HAP-1 (cell line): ENCODE results near the gene SLFN12L.

Experiments used
- DNase-seq, 2 experiments: peaks; one replicate each; pipeline ENCODE4 v3.0.0-alpha.2; 2016 to 2020; ENCODE audit warnings: low spot score in 2 of 2
- H3K27me3 ChIP-seq: fragments of 250-450 bp; sonication (Bioruptor Pico); 2 replicates; pipeline ENCODE4 v1.5.1; 2020; ENCODE audit warnings: low read depth, mild to moderate bottlenecking, moderate library complexity
- H3K36me3 ChIP-seq: fragments of 250-450 bp; sonication (Bioruptor Pico); replicated peaks from 2 replicates; pipeline ENCODE4 v1.5.1; 2020; ENCODE audit warnings: mild to moderate bottlenecking
- H3K4me1 ChIP-seq: fragments of 250-450 bp; sonication (Bioruptor Pico); 2 replicates; pipeline ENCODE4 v1.5.1; 2020; ENCODE audit warnings: mild to moderate bottlenecking
- H3K4me3 ChIP-seq: fragments of 250-450 bp; sonication (Bioruptor Pico); 2 replicates; pipeline ENCODE4 v1.5.1; 2020; ENCODE audit warnings: mild to moderate bottlenecking, moderate library complexity
- H3K9me3 ChIP-seq: fragments of 250-450 bp; sonication (Bioruptor Pico); 2 replicates; pipeline ENCODE4 v1.5.1; 2020; ENCODE audit warnings: mild to moderate bottlenecking, moderate library complexity
- in situ Hi-C: fragments of 300-500 bp; cut with MboI; formaldehyde crosslinking; loops from 3 replicates; pipeline ENCODE4 v1.14.3; 2020; ENCODE audit warnings: low sequenced_read_pairs, inconsistent platforms, mixed read lengths

The SLFN12L gene

GRCh38 chr17:35557353-35557752 is 19.9 kb upstream of the SLFN12L start:
- no peaks in the 10 kb centered on the region for H3K4me1 ChIP-seq
- in situ Hi-C loops: no loop called here
- no peak overlapping the region for H3K4me3 ChIP-seq
- no peak for DNase-seq
- no peaks in the 10 kb centered on the region for H3K9me3 ChIP-seq
- peaks cover 4% of the 10 kb centered on the region for H3K27me3 ChIP-seq
- H3K36me3 ChIP-seq: no peaks in the 10 kb centered on the region

- Histone ChIP-seq H3K4me3 (no peak overlapping the region), H3K36me3 (no peaks in the 10 kb centered on the region), H3K4me1 (no peaks in the 10 kb centered on the region), H3K27me3 (peaks cover 4% of the 10 kb centered on the region), H3K9me3 (no peaks in the 10 kb centered on the region)
- no peak for DNase-seq
- in situ Hi-C loops: no loop called here
Measured at GRCh38 chr17:35555691-35556090, 18.2 kb upstream of the SLFN12L start.

GRCh38 chr17:35554668-35555067 is 17.2 kb upstream of the SLFN12L start:
- no peak for DNase-seq
- H3K4me3 ChIP-seq: no peak overlapping the region
- in situ Hi-C loops: no loop called here
- H3K9me3 ChIP-seq: no peaks in the 10 kb centered on the region
- peaks cover 6% of the 10 kb centered on the region for H3K27me3 ChIP-seq
- no peaks in the 10 kb centered on the region for H3K36me3 ChIP-seq
- H3K4me1 ChIP-seq: no peaks in the 10 kb centered on the region

DNA sequence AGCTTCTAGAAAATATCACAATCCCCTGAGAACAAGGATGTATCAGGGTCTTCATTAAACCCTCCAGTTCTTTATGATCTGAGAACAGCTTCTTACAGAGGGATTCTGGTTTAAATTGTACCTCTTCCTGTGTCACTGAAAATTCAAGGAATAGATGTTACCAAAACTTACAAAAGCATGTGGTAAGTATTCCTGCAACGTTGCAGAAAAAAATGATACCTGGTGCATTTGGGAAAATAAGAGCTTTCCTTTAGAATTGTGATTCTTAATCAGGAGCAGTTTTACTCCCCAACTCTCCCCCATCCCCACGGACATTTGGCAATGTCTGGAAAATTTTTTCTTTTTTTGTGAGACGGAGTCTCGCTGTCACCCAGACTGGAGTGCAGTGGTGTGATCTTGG is 15.8 kb upstream of the SLFN12L start:
- H3K4me3 ChIP-seq: no peak overlapping the region
- no peak for DNase-seq
- no peaks in the 10 kb centered on the region for H3K36me3 ChIP-seq
- in situ Hi-C loops: no loop called here
- peaks cover 19% of the 10 kb centered on the region for H3K27me3 ChIP-seq
- H3K4me1 ChIP-seq: no peaks in the 10 kb centered on the region
- no peaks in the 10 kb centered on the region for H3K9me3 ChIP-seq

DNA sequence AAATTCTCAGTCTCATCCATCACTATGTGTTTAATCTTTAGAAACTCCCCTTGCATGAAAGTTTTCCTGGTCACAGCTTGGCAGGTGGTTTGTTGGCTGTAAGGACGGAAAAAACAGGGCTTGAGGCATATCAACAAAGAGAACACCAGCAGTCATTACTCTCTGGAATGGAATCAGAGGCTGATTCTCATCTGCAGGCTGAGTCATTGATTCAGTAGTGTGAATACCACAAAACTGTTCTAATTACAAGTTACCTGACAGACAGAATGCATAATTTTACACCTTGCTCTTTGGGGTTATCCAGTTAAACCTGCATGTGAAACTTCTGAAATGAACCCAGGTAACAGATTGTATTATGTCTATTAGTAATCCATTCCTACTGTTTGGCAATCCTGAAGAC is 11.5 kb upstream of the SLFN12L start:
- no peaks in the 10 kb centered on the region for H3K36me3 ChIP-seq
- H3K27me3 ChIP-seq: peaks cover 39% of the 10 kb centered on the region
- in situ Hi-C loops: loop anchor here (25.0 kb wide), 2 partner anchors 387 to 1137 kb away; no protein-coding TSS in a partner anchor
- no peak overlapping the region for H3K4me3 ChIP-seq
- no peak for DNase-seq
- H3K9me3 ChIP-seq: no peaks in the 10 kb centered on the region
- no peaks in the 10 kb centered on the region for H3K4me1 ChIP-seq

GRCh38 chr17:35548208-35548810 is 10.8 kb upstream of the SLFN12L start:
- Histone ChIP-seq H3K9me3 (no peaks in the 10 kb centered on the region), H3K4me3 (no peak overlapping the region), H3K36me3 (no peaks in the 10 kb centered on the region), H3K4me1 (no peaks in the 10 kb centered on the region), H3K27me3 (peaks cover 39% of the 10 kb centered on the region)
- in situ Hi-C loops: loop anchor here (25.0 kb wide), 2 partner anchors 386 to 1136 kb away; no protein-coding TSS in a partner anchor
- DNase-seq: no peak

GRCh38 chr17:35546487-35546886 is 9.0 kb upstream of the SLFN12L start:
- H3K27me3 ChIP-seq: peaks cover 39% of the 10 kb centered on the region
- H3K36me3 ChIP-seq: no peaks in the 10 kb centered on the region
- no peak overlapping the region for H3K4me3 ChIP-seq
- DNase-seq: no peak
- in situ Hi-C loops: loop anchor here (25.0 kb wide), 2 partner anchors 384 to 1134 kb away; no protein-coding TSS in a partner anchor
- no peaks in the 10 kb centered on the region for H3K9me3 ChIP-seq
- no peaks in the 10 kb centered on the region for H3K4me1 ChIP-seq

- Histone ChIP-seq H3K9me3 (no peaks in the 10 kb centered on the region), H3K27me3 (peaks cover 39% of the 10 kb centered on the region), H3K4me3 (no peak overlapping the region), H3K36me3 (no peaks in the 10 kb centered on the region), H3K4me1 (no peaks in the 10 kb centered on the region; the same call in 1 of the 2 replicates)
- in situ Hi-C loops: loop anchor here (25.0 kb wide), 2 partner anchors 383 to 1133 kb away; no protein-coding TSS in a partner anchor
- no peak for DNase-seq
Measured at GRCh38 chr17:35545150-35545549, 7.7 kb upstream of the SLFN12L start.

DNA sequence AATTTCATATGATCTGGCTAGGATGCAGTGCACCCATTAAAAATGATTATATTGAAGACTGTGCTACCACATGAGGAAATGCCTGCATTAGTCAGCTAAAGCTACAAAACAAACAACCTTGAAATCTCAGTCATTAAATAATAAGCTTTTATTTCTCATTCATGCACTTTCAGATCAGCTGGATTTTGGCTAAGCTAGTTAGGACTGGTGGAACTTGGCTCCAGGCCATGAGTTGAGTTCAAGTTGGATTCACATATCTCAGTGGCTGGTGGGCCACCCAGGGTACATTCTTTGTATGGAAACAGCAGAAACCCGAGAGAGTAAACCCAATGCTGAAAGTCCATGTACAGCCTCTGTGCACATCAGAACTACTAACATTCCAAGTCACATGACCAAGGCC is 6.4 kb upstream of the SLFN12L start:
- no peaks in the 10 kb centered on the region for H3K36me3 ChIP-seq
- H3K4me3 ChIP-seq: no peak overlapping the region
- H3K4me1 ChIP-seq: no peaks in the 10 kb centered on the region; the same call in none of the 2 replicates
- in situ Hi-C loops: loop anchor here (25.0 kb wide), 2 partner anchors 382 to 1132 kb away; no protein-coding TSS in a partner anchor
- DNase-seq: no peak
- H3K27me3 ChIP-seq: peaks cover 29% of the 10 kb centered on the region
- no peaks in the 10 kb centered on the region for H3K9me3 ChIP-seq

GRCh38 chr17:35542990-35543389 is 5.5 kb upstream of the SLFN12L start:
- H3K9me3 ChIP-seq: no peaks in the 10 kb centered on the region
- H3K4me3 ChIP-seq: no peak overlapping the region
- in situ Hi-C loops: loop anchor here (25.0 kb wide), 2 partner anchors 381 to 1131 kb away; no protein-coding TSS in a partner anchor

DNA sequence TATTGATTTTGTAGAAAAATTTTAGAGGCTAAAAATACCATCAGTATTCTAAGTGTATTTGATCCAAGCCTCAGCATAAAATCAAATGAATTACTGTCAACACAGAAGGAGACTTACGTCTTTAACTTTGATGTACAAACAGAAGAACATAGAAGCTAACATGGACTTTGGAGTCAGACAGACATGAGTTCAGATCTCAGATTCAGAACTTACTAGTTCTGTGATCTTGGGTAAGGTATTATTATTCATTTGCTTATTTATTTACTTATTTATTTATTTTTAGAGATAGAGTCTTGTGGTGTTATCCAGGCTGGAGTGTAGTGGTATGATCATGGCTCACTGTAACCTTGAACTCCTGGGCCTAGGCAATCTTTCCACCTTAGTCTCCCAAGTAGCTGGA is 4.0 kb upstream of the SLFN12L start:
- no peak overlapping the region for H3K4me3 ChIP-seq
- H3K27me3 ChIP-seq: peaks cover 11% of the 10 kb centered on the region; the same call in 1 of the 2 replicates
- no peaks in the 10 kb centered on the region for H3K9me3 ChIP-seq
- DNase-seq: no peak
- no peaks in the 10 kb centered on the region; the same call in none of the 2 replicates for H3K4me1 ChIP-seq
- in situ Hi-C loops: loop anchor here (25.0 kb wide), 2 partner anchors 379 to 1129 kb away; no protein-coding TSS in a partner anchor
- H3K36me3 ChIP-seq: no peaks in the 10 kb centered on the region

More at GRCh38 chr17:35542990-35543389, 5.5 kb upstream of the SLFN12L start:
- peaks cover 22% of the 10 kb centered on the region for H3K27me3 ChIP-seq
- no peaks in the 10 kb centered on the region for H3K36me3 ChIP-seq
- DNase-seq: no peak
- no peaks in the 10 kb centered on the region; the same call in none of the 2 replicates for H3K4me1 ChIP-seq

DNA sequence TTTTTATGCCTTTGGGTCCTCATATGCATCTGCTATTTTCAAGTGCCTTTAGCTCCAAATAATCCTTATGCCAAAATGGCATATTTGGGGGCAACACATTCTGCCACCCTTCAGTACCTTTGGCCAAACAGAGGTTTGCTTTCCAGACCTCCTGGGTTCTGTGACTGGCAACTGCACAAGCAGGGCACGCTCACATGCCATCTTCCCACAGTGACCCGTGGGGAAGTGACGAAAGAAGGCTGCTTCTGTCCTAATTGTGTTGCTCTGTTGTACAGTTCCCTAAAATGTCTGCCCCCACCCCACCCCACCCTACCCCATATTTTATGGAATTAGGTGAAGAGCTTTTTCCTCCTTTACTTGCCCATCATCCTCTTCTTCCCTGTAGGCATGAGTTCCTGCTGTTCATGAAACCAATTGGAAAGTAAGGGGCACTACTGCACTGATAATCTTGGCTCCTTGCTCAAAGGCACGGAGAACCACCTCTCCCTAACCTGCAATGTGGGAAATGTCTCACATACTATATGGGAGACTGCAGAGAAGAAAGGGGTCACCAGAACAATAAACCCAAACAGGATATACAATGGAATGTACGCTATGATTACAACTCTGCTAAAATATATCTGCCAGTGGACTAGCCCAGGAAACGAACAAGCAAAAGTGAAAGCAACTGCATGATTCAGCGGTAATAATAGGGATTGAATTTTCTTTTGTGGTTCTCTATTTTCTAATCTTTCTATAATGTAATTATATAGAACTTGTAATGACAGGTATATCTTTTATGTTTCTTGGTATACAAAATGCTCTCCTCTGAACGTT is 3.3 kb upstream of the SLFN12L start:
- H3K4me3 ChIP-seq: no peak overlapping the region

GRCh38 chr17:35539659-35540026 is 2.2 kb upstream of the SLFN12L start:
- no peaks in the 10 kb centered on the region; the same call in none of the 2 replicates for H3K4me1 ChIP-seq
- no peaks in the 10 kb centered on the region for H3K9me3 ChIP-seq
- in situ Hi-C loops: loop anchor here (5.0 to 25.0 kb wide), 3 partner anchors 227 to 1127 kb away; no protein-coding TSS in a partner anchor
- H3K27me3 ChIP-seq: no peaks in the 10 kb centered on the region; the same call in 1 of the 2 replicates
- H3K36me3 ChIP-seq: no peaks in the 10 kb centered on the region
- no peak overlapping the region for H3K4me3 ChIP-seq
- no peak for DNase-seq

More for the DNA sequence above, 3.3 kb upstream of the SLFN12L start:
- H3K9me3 ChIP-seq: no peaks in the 10 kb centered on the region
- peaks cover 5% of the 10 kb centered on the region; the same call in 1 of the 2 replicates for H3K27me3 ChIP-seq
- in situ Hi-C loops: loop anchor here (25.0 kb wide), 2 partner anchors 378 to 1128 kb away; no protein-coding TSS in a partner anchor
- no peak for DNase-seq
- no peaks in the 10 kb centered on the region; the same call in none of the 2 replicates for H3K4me1 ChIP-seq
- no peaks in the 10 kb centered on the region for H3K36me3 ChIP-seq
